Mammary epithelial cell (primary cell): ENCODE measurements around the gene SERTAD3.

Experiments used
- CTCF ChIP-seq, 2 donors: IDR thresholded peaks in 1 of 2; conservative IDR thresholded peaks in 1 of 2; 2 replicates each; pipeline ENCODE4 v1.5.1; 2011 to 2012; ENCODE audit warnings: inconsistent platforms in 2 of 2, low read length in 2 of 2, mild to moderate bottlenecking in 2 of 2, control low read depth in 1 of 2, low read depth in 1 of 2; ENCODE audit not compliant: insufficient read depth in 1 of 2; ENCODE audit errors: extremely low read depth in 1 of 2
- EZH2 ChIP-seq: IDR thresholded peaks from 2 replicates; pipeline ENCODE4 v1.6.1; 2012; ENCODE audit warnings: low read length, inconsistent platforms, borderline replicate concordance

GRCh38 chr19:40444825-40445312, 734 bp upstream of the SERTAD3 start:
- TF ChIP-seq CTCF (conservative IDR thresholded peaks at IDR 0.05 in 1 of 2, IDR thresholded peaks at IDR 0.05 in 1 of 2; ENCODE audit: extremely low read depth in 1 of 2, insufficient read depth in 1 of 2, low read depth in 1 of 2, low read length in 2 of 2): peak in 1 of 2 donors; percentile 7
- no peak for TF ChIP-seq EZH2
